GM12891 (cell line): ENCODE measurements around the gene TARP.

Experiments
- POLR2A ChIP-seq: IDR thresholded peaks from 2 replicates; pipeline ENCODE4 v1.6.1; 2011; ENCODE audit warnings: low read depth, low read length, control low read depth
- POLR2AphosphoS5 ChIP-seq: IDR thresholded peaks from 2 replicates; pipeline ENCODE4 v1.6.1; 2011; ENCODE audit warnings: low read depth, low read length, control low read depth

GRCh38 chr7:38291117-38291647 is 17.7 kb upstream of the TARP start:
- TF ChIP-seq POLR2A (no peak), POLR2AphosphoS5 (no peak)
